NCI-H524 treated with DMSO at 0.1 percent for 48 hours (cell line): ENCODE measurements around the gene EFHD2.
"Not testable (repeated sequence)": the region's sequence is repeated elsewhere in the genome, so short reads cannot be mapped to it uniquely, and the experiment has no call there.

Experiments
- DNase-seq: peaks from one replicate; lab custom pipeline; 2025; lab: John Stamatoyannopoulos, UW

Gene EFHD2

GRCh38 chr1:15452866-15453571 lies 43.3 kb downstream of the EFHD2 start:
- DNase-seq = no peak

GRCh38 chr1:15453734-15454133 lies 44.0 kb downstream of the EFHD2 start:
- no peak for DNase-seq

- no peak for DNase-seq
Measured at GRCh38 chr1:15454256-15454655, 44.6 kb downstream of the EFHD2 start.

- no peak for DNase-seq
Measured at GRCh38 chr1:15455522-15455921, 45.8 kb downstream of the EFHD2 start.

GRCh38 chr1:15456313-15456954 lies 46.7 kb downstream of the EFHD2 start, which contains the start of gene CELA2A:
Gene CELA2A (plus strand): TSS chr1:15456732. CDS start chr1:15456754, 22 bp downstream.
- no peak for DNase-seq

GRCh38 chr1:15457585-15457984 lies 47.9 kb downstream of the EFHD2 start:
- DNase-seq = no peak

GRCh38 chr1:15458388-15458787 lies 48.7 kb downstream of the EFHD2 start:
- DNase-seq = not testable (repeated sequence)

- DNase-seq = no peak
Measured at GRCh38 chr1:15459771-15460707, 50.4 kb downstream of the EFHD2 start.

- no peak for DNase-seq
Measured at GRCh38 chr1:15460708-15461095, 51.0 kb downstream of the EFHD2 start.

GRCh38 chr1:15463064-15463800 lies 53.5 kb downstream of the EFHD2 start:
- DNase-seq = not testable (repeated sequence)

GRCh38 chr1:15463926-15464322 lies 54.2 kb downstream of the EFHD2 start:
- not testable (repeated sequence) for DNase-seq

- no peak for DNase-seq
Measured at GRCh38 chr1:15465674-15466073, 56.0 kb downstream of the EFHD2 start.

- not testable (repeated sequence) for DNase-seq
Measured at GRCh38 chr1:15466955-15467625, 57.4 kb downstream of the EFHD2 start.

- DNase-seq = no peak
Measured at GRCh38 chr1:15468145-15468544, 58.5 kb downstream of the EFHD2 start.

- DNase-seq = no peak
Measured at GRCh38 chr1:15469361-15469760, 59.7 kb downstream of the EFHD2 start.

GRCh38 chr1:15469821-15470448 lies 60.2 kb downstream of the EFHD2 start:
- peak; percentile 70 for DNase-seq

- not testable (repeated sequence) for DNase-seq
Measured at GRCh38 chr1:15471067-15471466, 61.4 kb downstream of the EFHD2 start.

GRCh38 chr1:15471723-15472122 lies 62.0 kb downstream of the EFHD2 start:
- DNase-seq = not testable (repeated sequence)

- no peak for DNase-seq
Measured at GRCh38 chr1:15472587-15472986, 62.9 kb downstream of the EFHD2 start.

GRCh38 chr1:15475752-15476314 lies 66.1 kb downstream of the EFHD2 start, which contains the start of gene CELA2B:
Gene CELA2B (plus strand): TSS chr1:15476104. CDS start chr1:15476126, 22 bp downstream.
- DNase-seq = no peak
